CD4-positive, alpha-beta T cell treated with Interleukin-4 for 1 hour (primary cell): ENCODE measurements around the gene PKN1.

Source experiments
- DNase-seq, 2 donors: peaks; one replicate each; pipeline ENCODE4 v3.0.0-alpha.2; 2020 to 2022

PKN1 gene

DNA sequence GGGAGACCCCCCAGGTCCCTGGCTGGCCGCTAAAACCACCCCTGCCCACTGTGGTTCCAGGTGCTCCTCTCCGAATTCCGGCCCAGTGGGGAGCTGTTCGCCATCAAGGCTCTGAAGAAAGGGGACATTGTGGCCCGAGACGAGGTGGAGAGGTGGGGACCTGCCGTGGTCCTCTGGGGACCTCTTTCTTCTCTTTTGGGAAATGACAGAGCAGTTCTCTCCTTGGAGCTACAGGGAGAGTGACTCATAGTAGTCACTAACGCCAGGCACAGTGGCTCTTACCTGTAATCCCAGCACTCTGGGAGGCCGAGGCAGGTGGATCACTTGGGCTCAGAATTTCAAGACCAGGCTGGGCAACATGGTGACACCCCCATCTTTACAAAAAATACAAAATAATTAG is 34.7 kb downstream of the PKN1 start:
- no peak for DNase-seq

DNA sequence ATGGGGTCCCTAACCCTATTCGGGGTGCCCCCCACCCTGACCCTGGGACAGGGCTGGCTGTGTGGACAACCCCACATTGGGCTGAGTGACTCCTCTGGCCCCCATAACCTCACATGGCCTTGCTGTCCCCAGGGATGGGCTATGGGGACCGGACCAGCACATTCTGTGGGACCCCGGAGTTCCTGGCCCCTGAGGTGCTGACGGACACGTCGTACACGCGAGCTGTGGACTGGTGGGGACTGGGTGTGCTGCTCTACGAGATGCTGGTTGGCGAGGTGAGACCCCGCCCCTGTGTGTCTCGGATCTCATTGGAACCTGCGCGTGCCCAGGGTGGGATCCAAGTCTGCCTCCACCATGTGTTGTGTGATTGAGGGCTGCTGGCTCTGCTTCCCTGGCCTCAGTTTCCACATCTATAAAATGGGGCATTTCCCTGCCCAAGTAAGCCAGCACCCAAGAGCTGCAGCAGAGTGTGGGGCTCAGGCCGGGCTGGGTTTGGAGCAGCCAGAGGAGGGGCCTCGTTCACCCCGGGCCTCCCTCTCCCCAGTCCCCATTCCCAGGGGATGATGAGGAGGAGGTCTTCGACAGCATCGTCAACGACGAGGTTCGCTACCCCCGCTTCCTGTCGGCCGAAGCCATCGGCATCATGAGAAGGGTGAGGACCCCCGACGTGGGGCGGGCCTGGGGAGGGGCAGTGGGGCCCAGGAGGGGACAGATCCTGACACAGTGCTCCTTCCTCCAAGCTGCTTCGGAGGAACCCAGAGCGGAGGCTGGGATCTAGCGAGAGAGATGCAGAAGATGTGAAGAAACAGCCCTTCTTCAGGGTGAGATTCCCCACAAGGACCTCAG is 37.1 kb downstream of the PKN1 start:
- DNase-seq: no peak

DNA sequence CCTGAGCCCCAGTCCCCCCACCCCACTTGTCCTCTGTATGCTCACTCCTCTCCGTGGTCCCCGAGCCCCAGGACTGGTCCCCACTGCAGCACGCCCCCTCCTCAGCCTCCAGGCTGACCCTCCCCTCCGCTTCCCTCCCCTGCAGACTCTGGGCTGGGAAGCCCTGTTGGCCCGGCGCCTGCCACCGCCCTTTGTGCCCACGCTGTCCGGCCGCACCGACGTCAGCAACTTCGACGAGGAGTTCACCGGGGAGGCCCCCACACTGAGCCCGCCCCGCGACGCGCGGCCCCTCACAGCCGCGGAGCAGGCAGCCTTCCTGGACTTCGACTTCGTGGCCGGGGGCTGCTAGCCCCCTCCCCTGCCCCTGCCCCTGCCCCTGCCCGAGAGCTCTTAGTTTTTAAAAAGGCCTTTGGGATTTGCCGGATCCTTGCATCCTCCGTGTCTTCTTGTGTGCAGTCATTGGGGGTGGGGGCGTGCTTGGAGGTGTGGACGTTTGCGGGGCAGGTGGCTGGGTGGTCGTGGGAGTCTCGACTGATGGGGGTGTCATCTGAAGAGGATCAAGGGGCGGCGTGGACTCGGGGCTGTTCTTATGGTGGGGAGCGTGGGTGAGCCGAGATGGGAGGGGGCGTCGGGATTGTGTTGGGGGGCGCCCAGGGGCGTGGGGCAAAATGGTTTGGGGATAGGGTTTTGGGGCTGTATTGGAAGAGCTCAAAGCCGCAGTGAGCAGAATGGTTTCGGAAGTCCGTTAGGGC is 38.5 kb downstream of the PKN1 start:
- no peak for DNase-seq

DNA sequence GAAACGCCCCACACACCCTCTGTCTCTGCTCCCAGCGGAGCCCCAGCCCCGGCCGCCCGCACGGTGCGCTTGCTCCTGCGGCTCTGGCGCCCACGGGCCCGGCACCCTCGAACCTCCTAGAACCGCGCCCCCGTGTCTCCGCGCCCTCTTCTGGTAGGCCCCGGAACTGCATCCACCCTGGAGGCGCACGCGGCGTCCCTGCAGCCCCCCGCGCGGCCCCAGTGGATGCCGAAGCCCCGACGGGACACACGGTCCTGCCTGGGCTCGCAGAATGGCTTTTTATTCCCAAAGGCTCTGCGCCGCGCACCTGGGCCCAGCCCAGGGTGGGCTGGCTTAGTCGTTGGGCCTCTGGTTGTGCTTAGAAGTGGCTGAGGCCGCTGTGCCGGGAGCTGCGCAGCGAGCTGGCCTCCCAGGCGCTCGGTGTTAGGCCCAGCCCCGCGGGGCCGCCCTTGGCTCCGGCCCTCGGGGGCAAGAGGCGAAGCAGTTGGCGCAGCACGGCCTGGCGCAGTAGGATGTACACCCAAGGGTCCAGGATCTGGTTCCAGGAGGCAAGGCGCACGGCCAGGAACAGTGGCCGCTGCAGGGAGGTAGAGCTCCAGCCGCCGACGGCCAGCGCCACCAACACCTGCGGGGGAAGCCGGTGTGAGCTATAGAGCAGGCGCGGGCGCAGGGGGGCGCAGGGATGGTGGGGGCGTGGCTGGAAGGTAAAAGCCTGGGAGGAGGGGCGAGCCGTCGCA is 39.3 kb downstream of the PKN1 start:
- peak; percentile 79 to 84 for DNase-seq

DNA sequence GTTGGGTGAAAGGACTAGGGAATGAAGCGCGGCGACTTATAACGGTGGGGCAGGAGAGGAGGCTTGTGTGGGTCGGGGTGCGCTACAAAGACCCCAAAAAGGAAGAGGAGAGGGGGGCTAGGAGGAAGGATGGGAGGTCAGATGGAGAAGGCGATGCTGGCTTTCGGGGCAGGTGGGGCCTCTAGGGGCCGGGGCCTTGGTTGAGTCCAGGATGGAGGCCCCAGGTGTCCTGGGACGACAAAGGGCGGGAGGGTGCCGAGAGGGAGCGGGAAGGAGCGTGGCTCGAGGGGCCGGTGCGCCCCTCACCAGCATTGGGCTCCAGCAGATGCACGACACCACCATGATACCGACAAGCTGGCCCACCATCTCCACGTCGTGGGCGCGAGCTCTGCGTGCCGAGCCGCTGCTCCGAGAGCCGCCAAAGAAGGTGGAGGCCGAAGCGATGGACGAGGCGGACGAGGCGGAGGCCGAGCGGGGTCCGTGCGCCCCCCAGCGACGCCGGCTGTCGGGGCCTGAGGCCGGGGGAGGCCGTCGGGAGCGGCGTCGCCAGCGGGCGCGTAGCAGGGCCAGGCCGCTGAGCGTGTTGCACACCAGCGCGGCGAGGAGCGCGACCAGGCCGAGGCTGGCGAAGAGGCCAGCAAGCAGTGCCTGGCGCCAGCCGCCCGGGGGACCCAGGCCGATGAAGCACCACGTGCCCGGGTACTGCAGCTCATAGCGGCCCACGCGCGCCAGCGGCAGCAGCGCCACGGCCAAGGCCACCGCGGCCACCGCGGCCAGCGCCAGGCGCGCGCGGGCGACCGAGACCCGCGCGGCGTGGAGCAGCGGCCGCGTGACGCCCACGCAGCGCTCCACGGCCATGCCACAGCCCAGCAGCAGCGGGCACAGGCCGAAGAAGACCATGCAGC is 40.2 kb downstream of the PKN1 start:
- DNase-seq: no peak

DNA sequence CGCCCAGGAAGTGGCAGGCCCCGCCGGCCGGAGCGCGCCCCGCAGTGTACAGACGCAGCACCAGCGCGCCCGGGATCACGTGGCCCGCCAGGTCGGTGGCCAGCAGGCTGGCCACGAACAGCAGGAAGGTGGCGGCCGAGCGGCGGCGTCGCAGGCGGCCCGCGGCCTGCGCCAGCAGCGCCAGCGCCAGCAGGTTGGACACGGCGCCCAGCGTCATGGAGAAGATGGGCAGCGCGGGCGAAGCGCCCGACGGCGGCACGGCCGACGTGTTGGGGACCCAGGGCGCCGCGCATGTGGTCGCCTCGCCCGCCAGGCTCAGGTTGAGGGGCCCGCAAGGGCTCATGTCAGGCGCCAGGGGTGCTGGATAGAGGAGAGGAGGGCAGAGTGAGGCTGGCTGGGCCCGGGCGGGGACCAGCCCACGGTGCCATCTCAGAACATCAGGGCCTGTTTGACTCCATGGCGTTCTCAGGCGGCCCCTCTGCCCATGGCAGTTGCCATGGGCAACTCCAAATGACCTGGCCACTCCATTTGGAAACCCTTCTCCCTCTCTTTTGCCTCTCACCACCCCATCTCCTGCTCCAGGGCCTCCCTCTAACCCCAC is 41.0 kb downstream of the PKN1 start:
- no peak for DNase-seq

DNA sequence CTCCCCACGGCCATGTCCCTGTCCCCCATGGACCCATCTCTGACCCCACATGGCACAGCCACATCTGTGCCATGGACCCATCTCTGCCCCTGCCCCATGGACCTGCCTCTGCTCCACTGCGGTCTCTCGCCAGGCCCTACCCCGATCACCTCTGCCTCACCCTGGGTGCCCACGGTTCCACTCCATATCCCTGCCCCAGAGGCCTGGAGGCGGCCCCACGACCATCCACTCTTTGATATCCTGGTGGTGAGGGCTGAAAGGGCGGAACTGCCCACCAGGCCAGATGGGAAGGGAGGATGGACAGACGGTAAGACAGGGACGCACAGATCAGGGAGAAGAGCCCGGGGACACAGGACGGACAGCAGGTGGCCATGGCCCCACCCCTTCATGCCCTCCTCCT is 41.7 kb downstream of the PKN1 start:
- no peak for DNase-seq

DNA sequence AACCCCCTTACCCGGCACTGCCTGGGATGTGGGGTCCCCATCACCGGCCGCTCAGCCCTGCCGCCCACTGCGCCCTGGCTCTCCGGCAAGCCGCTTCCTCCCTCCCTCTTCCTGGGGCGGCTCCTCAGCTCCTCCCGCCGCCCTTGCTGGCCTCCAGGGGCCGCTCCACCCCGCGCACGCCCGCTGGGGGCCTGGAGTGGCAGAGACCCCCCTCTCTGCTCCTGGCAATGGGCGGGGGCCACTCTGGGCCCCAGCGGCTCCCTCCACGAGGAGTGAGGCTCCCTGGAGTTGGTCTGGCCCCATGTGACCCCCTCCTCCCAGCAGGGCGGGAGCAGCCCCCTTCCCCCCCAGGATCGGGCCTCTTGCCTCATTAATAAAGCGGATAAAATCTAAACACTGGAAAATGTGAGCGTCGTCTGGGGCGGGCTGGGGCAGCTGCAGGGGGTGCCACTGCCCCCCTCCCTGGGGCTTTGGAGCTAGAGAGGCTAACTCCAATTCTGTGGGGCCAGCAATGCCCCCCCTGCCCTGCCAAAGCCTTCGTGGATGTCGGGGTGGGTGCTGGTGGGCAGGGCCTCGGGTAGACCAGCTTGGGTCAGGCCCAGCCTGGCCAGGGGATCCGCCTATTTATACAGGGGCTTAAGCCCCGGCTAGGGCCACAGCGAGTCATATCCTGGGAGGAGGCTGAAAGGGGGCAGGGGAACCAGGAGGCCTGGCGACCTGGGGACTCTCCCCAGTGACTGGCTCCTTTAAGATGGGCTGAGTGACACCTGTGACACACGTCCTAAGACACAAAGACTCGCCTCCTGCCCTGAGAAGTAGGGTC is 42.4 kb downstream of the PKN1 start, which contains the start of gene PTGER1:
PTGER1 (minus strand) TSS at position 104 of the 823 bp plus-strand sequence. CDS start 1,034 bp downstream, outside the sequence.
- peak; percentile 21 to 33 for DNase-seq

DNA sequence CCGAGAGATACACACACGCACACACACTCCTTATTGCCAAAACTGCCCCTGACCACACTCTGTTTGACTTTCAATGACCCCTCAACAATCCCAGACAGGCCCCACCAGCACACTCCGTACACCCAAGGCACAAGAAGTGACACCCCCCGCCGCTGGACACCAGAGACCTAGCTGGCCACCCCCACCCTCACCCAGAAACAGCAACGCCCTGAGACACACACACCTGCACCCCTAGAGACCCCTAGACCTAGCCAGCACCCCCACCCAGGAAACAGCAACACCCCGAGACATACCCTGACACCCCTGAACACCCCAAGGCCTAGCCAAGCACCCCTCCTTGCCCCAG is 43.2 kb downstream of the PKN1 start:
- no peak for DNase-seq

DNA sequence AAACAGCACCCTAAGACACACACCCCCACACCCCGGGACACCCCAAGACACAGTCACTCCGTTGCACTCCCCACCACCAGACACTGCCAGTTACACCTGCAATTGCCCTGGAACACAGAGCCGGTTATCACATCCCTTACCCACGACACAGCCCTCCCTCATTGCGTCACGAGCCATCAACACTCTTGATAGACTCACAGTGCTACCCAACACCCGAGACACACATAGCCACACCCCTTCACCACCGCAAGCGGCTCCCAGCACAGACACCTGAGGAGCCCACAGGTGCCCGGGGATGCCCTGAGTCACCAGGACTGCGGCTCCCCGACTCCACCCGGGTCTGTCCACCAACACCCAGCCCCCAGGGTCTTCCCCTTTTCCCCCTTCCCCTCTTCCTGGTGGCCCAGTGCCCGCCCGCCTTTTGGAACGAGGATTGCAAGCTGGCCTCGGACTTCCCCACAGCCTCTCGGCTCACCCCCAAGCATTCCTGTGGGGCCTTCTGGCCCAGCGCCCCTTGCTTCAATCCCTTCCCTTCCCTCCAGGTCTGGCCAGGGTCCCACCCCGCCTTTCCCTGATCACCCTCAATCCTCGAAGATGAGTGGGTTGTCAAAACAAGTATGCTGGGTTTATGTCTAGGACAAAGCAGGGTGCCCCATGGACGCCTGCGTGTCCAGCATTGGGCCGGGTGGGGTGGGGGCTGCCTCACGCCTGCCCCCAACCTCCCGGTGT is 43.7 kb downstream of the PKN1 start:
- peak; percentile 75 to 78 for DNase-seq

DNA sequence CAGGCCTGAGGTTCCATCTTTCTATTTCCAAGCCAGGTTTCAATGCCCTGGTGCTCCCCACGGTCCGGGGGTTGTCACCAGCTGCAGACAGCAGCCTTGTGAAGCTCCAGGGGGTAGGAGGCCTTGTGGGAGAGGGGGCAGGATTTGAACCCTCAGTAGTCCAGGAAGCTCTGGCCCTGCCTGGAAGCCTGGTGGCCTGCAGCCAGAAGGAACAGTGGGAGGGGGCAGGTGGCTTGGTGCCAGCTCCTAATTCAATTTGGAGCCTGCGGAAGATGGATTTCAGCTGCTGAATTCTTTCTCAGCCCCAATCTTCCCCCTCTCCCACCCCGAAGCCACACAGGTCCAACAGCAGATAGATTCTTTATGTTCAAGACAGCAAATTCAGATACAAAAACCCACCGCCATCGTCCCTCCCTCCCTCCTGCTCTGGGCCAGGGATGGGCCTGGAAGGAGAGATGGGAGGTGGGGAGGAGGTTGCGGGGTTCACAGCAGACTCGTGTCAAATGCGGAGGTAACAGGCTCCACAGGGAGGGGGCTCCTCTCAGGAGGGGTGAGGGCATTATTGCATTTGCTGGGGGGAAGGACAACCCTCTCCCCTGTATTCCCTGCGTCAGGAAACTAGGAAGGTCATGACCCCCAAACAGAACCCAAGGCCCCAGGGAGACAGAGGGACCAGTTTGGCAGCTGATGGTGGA is 44.5 kb downstream of the PKN1 start:
- no peak for DNase-seq

DNA sequence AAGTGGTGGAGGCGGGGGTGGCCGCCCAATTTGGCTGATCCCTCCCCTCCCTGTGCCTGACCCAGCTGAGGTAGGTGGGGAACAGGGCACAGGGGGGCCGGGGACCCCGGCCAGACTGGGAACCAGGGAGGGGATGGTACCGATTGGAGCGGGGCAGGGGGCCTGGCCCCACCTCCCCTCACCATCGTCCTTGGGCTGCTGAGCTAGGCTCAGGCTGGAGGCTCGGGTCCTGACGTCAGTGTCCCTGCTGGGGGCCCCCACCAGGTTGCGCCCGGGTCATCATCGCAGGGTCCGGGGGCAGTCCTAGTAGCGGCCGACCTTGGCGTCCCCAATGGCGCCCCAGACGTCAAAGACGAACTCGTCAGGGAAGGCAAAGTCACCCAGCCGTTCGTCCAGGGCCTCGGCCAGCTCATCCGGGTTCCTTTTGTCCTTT is 45.0 kb downstream of the PKN1 start:
- no peak for DNase-seq

DNA sequence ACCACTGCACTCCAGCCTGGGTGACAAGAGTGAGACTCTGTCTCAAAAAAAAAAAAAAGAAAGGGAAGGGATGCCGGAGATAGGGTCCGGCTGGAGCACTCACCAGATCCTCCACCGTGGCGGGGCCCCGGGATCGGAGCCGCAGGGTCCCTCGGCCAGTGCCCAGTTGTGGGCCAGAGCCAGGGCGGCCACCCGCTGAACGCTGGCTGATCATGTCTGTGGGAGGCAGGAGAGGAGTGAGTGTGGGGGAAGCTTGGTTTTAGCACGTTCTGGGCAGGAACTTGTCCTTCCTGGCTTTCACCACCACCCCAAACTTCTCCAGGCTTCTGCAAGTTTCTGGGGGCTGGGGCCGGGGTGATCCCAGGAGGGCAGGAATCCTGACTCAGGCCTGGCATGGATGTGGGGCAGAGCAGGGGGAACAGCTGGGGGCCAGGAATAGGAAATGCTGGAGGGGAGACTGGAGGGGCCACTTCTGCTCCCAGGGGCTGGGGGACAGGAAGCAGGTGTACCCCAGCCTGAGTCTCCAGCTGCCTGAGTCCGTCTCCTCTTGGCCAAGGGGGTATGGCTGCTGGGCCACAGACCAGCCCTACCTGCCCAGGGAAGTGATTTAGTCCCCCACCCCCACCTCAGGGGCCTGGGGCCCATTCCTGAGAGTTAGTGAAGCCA is 46.3 kb downstream of the PKN1 start:
- no peak for DNase-seq

DNA sequence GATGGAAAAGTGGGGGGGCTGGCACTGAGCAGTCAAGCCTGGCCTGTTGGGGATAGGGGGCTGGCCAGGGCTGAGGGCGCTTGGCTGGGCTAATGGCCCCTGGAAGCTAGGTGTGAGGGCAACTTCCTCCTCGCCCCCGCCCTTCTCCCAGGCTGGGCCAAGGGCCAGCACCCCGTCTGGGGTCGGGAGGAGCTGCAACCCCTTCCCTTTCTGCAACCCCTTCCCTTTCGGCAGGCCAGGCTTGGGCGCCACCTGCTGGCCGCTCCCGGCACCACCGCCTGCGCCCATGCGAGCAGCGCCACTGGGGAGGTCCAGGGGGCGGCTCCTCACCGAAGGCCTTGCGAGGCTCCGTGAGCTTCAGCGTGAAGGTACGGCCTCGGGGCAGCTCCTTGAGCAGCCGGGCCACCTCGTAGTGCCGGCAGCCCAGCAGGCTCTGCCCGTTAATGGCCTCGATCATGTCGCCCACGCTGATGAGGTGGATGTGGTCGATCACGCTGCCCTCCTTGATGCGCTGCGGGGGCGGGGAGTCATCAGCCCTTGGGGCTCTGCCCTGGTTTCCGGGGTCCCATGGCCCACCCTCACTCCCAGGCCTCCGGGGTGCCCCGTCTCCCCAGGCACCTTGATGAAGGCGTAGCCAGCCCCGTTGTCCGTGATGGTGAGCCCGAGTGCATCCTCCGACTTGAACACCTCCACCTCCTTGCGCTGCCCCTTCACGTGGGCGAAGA is 47.0 kb downstream of the PKN1 start:
- peak; percentile 60 to 71 for DNase-seq

DNA sequence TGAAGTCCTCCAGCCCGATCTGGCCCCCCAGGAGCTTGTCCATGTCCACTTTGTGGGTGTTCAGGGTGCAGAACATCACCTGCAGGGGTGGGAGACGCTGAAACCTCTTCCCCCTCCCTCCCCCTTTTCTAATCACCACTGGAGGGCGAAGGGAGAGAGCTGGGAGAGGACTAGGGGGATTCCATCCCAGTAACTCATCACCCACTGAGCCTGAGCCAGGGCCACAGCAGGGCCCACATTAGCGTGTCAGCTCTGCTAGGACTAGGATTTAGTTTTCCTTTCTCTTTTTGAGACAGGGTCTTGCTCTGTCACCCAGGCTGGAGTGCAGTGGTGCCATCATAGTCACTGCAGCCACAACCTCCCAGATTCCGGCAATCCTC is 47.6 kb downstream of the PKN1 start:
- no peak for DNase-seq

DNA sequence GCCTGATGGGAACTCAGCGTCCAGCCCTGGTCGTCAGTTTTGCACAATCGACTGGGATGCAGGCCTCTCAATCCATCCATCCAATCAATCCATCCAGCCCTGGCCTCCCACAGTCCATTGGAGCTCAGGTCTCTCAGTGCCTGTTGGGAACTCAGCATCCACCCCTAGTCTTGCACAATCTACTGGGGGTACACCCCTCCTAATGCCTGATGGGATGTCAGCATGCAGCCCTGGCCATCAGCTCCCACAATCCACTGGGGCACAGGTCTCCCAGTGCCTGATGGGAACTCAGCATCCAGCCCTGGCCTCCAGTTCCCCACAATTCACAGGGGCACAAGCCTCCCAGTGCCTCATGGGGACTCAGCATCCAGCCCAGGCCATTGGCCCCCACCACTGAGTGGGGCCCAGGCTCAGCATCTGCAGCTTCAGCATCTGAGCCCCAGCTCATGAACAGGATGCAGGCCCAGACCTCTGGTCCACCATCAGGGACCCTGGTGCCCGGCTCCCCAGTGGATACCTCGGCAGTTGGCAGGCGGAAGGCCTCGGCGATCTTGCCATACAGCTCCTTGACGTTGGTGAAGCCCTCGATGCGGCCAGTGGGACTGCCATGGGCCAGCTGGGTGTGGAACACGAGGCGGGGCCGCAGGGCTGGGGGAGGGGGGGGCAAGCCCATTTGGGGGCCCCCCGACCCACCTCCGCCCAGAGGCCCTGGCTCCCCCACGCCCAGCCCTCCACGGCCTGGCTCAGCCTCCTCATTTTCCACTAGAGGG is 49.3 kb downstream of the PKN1 start:
- no peak for DNase-seq

DNA sequence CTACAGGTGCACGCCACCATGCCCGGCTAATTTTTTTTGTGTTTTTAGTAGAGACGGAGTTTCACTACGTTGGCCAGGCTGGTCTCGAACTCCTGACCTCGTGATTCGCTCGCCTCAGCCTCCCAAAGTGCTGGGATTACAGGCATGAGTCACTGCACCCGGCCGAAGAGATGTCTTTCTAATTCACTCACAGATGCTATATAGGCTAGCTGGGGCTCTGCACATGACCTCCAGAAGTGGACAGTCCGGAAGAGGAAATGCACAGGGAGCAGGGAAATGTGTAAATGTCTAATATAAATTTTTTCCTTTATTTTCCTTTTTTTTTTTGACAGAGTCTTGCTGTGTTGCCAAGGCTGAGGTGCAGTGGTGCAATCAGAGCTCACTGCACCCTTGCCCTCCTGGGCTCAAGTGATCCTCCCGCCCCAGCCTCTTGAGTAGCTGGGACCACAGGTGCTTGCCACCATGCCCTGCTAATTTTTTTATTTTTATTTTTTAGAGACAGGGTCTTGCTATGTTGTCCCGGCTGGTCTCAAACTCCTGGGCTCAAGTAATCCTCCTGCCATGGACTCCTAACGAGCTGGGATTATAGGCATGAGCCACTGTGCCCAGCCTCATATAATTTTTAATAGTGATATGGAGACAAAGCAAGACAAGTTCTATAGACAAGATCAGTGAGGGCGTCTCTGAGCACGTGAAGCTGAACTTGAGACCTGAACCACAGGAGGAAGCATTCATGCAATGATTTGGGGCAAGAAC is 54.4 kb downstream of the PKN1 start:
- DNase-seq: no peak
